ENCODE data around the gene TBCK. TPM values are rescaled to one million over a fixed set of nuclear protein-coding genes. Genes with fewer than 3 reads are reported as not detected.

Gene TBCK
- total and polyA plus RNA-seq, 2 of the 13 experiments (the other 11 are each of a cell fraction or from before 2014, with no cell fraction given) = 51.0 to 62.4 TPM

- Histone ChIP-seq H3K4me1 (ENCODE audit: insufficient read depth, low read length) (peaks cover 48% of the 10 kb centered on the region), H3K27ac (ENCODE audit: extremely low read length, insufficient read depth, low read length) (peak overlapping the region; percentile 27), H3K79me2 (ENCODE audit: insufficient read depth, low read length) (peaks cover 86% of the 10 kb centered on the region), H3K27me3 (ENCODE audit: control insufficient read depth in 1 of 2, insufficient read depth in 2 of 2, low read length in 2 of 2) (no peaks in the 10 kb centered on the region; a peak in 2 of 5 replicates), H3K9ac (ENCODE audit: insufficient read depth, low read depth, low read length) (peak overlapping the region; percentile 99), H3K4me3 (replicated peaks in 1 of 3; ENCODE audit: insufficient read depth in 1 of 3, low read depth in 2 of 3, low read length in 3 of 3) (peak overlapping the region; percentile 89 to 97 (median 93); a peak in 5 of 6 replicates), H4K20me1 (ENCODE audit: insufficient read depth, low read length) (no peaks in the 10 kb centered on the region), H2AFZ (ENCODE audit: low read length) (no peak overlapping the region), H3K9me3 (ENCODE audit: low read length) (no peaks in the 10 kb centered on the region), H3K4me2 (ENCODE audit: low read depth, low read length) (peak overlapping the region; percentile 75), H3K36me3 (replicated peaks in 1 of 2; ENCODE audit: control insufficient read depth in 1 of 2, insufficient read depth in 2 of 2, low read length in 2 of 2) (0 out of 5 replicates have a peak, but pooled peaks cover 0 to 4% of the 10 kb centered on the region in 2 experiments)
- ATAC-seq = no peak
- in situ Hi-C loops (cut with HindIII; ENCODE audit: extremely low pct_ligation_motif_present, low pct_unique_long_range_greater_than_20kb) (no loop called here), intact Hi-C loops (cut with micrococcal nuclease; ENCODE audit: unreplicated experiment) (loop anchor here (5.0 to 10.0 kb wide), 2 partner anchors 49 to 614 kb away; partner anchors contain the start of genes GIMD1, GSTCD and INTS12)
- BruUV-seq (replicated peaks) = no TSS peak
- FAIRE-seq = no peak
- POLR2A ChIA-PET = interaction anchor here (0.6 to 1.0 kb wide), 2 partner anchors 10 to 52 kb away, joined by 3 to 4 read pairs; no protein-coding TSS in a partner anchor
- no peak for DNase-seq (ENCODE audit: low spot score)
- TF ChIP-seq SALL1 (CRISPR knock-in tag; IDR thresholded peaks at IDR 0.05) (no peak), ZBTB4 (CRISPR knock-in tag; IDR thresholded peaks at IDR 0.05; ENCODE audit: borderline replicate concordance) (no peak), AHDC1 (CRISPR knock-in tag; IDR thresholded peaks at IDR 0.05; ENCODE audit: borderline replicate concordance) (no peak), POLR2A (IDR thresholded peaks at IDR 0.05; ENCODE audit: insufficient read depth in 1 of 2, low read depth in 2 of 2, low read length in 2 of 2) (0 out of 4 replicates have a peak, but pooled peaks of 1 of the 2 experiments have one; percentile 0), ZMAT5 (CRISPR knock-in tag; IDR thresholded peaks at IDR 0.05; ENCODE audit: borderline replicate concordance, low read depth) (no peak), RBFOX2 (IDR thresholded peaks at IDR 0.05; ENCODE audit: low read depth, low read length) (peak; percentile 32), ZNF652 (CRISPR knock-in tag; IDR thresholded peaks at IDR 0.05; ENCODE audit: borderline replicate concordance, low read depth) (no peak)
- CTCF ChIA-PET (ENCODE audit: low intra/inter-chr PET ratio, low total read pairs) = no interaction called here
Observed at GRCh38 chr4:106318511-106318910, 2.5 kb upstream of the TBCK start.
